Activated CD8-positive, alpha-beta T cell treated with anti-CD3 and anti-CD28 coated beads for 36 hours (primary cell): Measurements from ENCODE around the gene BTG2. TPM values are rescaled to one million over a fixed set of nuclear protein-coding genes. Genes with fewer than 3 reads are reported as not detected.

ENCODE experiments used
- ATAC-seq: fragments of 200-7000 bp; cut with Tn5 transposase; one replicate; pipeline ENCODE4 v1.10.0; 2021; ENCODE audit warnings: mild to moderate bottlenecking, moderate library complexity
- CTCF ChIA-PET: fragments of 350-600 bp; sonication (Branson Sonifier 250); formaldehyde crosslinking; loops from one replicate; lab custom pipeline; 2021; ENCODE audit warnings: antibody characterized with exemption; lab: Charles Lee
- POLR2A ChIA-PET: fragments of 350-600 bp; sonication (Branson Sonifier 250); formaldehyde crosslinking; loops from one replicate; lab custom pipeline; 2021; ENCODE audit warnings: antibody characterized with exemption; lab: Charles Lee
- DNase-seq: peaks from one replicate; pipeline ENCODE4 v3.0.0-alpha.2; 2020
- H3K27ac Mint-ChIP-seq: one replicate; pipeline ENCODE4 v1.8.0; 2021; ENCODE audit warnings: mild to moderate bottlenecking, mixed read lengths
- H3K27me3 Mint-ChIP-seq: one replicate; pipeline ENCODE4 v1.8.0; 2021; ENCODE audit warnings: mixed read lengths
- H3K36me3 Mint-ChIP-seq: one replicate; pipeline ENCODE4 v1.8.0; 2021; ENCODE audit warnings: low read depth, mixed read lengths
- H3K4me1 Mint-ChIP-seq: one replicate; pipeline ENCODE4 v1.8.0; 2021; ENCODE audit warnings: low read depth, mixed read lengths
- H3K4me3 Mint-ChIP-seq: one replicate; pipeline ENCODE4 v1.8.0; 2021; ENCODE audit warnings: mild to moderate bottlenecking, moderate library complexity, mixed read lengths
- H3K9me3 Mint-ChIP-seq: one replicate; pipeline ENCODE4 v1.8.0; 2021; ENCODE audit warnings: mixed read lengths
- intact Hi-C: fragments of 100-400 bp; cut with micrococcal nuclease; formaldehyde crosslinking; loops from one replicate; pipeline ENCODE4 v1.10.0; 2022
- total RNA-seq, 2 experiments: library from RNA; stranded (reverse); gene quantifications; one replicate each; pipeline ENCODE4 v1.2.3, GENCODE V29; 2021
- TF ChIP-seq, protein P1 (sequence below): fragments of 200-600 bp; IDR thresholded peaks from one replicate; pipeline ENCODE4 v1.8.0; 2022; ENCODE audit warnings: antibody characterized with exemption, mild to moderate bottlenecking

BTG2 gene
- total RNA-seq, 2 experiments from 2014 or later, result 115 TPM

DNA sequence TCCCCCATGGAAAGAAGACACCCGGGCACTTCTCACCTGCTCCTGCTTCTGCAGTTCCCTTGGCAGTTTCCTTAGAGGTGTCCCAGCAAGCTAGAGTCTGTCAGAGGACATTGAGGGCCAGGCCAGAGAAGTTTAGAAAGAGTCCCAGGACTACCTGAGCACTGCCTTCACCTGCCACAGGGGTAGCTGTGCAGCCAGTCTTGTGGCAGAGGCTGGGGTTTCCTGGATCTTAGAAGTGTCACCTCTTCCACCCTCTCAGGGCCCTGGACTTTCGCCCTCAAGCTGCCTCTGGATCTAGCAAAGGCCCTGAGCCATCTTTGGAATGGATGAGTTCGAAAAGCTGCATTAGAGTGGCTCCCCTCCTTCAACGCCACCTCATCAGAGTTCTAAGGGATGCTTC, 34.9 kb upstream of the BTG2 start:
- no peaks in the 10 kb centered on the region for H3K27me3 Mint-ChIP-seq
- intact Hi-C loops, result loop anchor here (5.0 kb wide), 1 partner anchor 37 kb away; the partner anchor contains the start of gene BTG2
- H3K4me1 Mint-ChIP-seq, result peaks cover 37% of the 10 kb centered on the region
- no peak overlapping the region for H3K4me3 Mint-ChIP-seq
- POLR2A ChIA-PET, result interaction anchor here (0.9 to 9.6 kb wide), 7 partner anchors 16 to 76 kb away, joined by 3 to 94 read pairs (median 5); partner anchors contain the start of gene BTG2
- no peaks in the 10 kb centered on the region for H3K9me3 Mint-ChIP-seq
- TF ChIP-seq, protein P1, sequence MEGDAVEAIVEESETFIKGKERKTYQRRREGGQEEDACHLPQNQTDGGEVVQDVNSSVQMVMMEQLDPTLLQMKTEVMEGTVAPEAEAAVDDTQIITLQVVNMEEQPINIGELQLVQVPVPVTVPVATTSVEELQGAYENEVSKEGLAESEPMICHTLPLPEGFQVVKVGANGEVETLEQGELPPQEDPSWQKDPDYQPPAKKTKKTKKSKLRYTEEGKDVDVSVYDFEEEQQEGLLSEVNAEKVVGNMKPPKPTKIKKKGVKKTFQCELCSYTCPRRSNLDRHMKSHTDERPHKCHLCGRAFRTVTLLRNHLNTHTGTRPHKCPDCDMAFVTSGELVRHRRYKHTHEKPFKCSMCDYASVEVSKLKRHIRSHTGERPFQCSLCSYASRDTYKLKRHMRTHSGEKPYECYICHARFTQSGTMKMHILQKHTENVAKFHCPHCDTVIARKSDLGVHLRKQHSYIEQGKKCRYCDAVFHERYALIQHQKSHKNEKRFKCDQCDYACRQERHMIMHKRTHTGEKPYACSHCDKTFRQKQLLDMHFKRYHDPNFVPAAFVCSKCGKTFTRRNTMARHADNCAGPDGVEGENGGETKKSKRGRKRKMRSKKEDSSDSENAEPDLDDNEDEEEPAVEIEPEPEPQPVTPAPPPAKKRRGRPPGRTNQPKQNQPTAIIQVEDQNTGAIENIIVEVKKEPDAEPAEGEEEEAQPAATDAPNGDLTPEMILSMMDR, result no peak
- no peak overlapping the region for H3K27ac Mint-ChIP-seq
- H3K36me3 Mint-ChIP-seq, result no peaks in the 10 kb centered on the region
- CTCF ChIA-PET, result interaction anchor here (0.7 to 20.6 kb wide), 12 partner anchors 16 to 423 kb away, joined by 3 to 1114 read pairs (median 40); partner anchors contain the start of genes BTG2 and FMOD
- DNase-seq, result no peak
- ATAC-seq, result no peak

- Mint-ChIP-seq H3K27me3 (no peaks in the 10 kb centered on the region), H3K9me3 (no peaks in the 10 kb centered on the region), H3K27ac (peak overlapping the region; percentile 21), H3K4me1 (peaks cover 41% of the 10 kb centered on the region), H3K4me3 (no peak overlapping the region), H3K36me3 (no peaks in the 10 kb centered on the region)
- intact Hi-C loops, result loop anchor here (5.0 kb wide), 1 partner anchor 36 kb away; the partner anchor contains the start of gene BTG2
- DNase-seq (peak; percentile 87), ATAC-seq (peak; percentile 51)
- CTCF ChIA-PET, result interaction anchor here (0.7 to 20.6 kb wide), 10 partner anchors 15 to 422 kb away, joined by 3 to 1114 read pairs (median 102); partner anchors contain the start of genes BTG2 and FMOD
- TF ChIP-seq, protein P1, result no peak
- POLR2A ChIA-PET, result interaction anchor here (0.9 to 9.6 kb wide), 10 partner anchors 16 to 75 kb away, joined by 3 to 94 read pairs (median 4); partner anchors contain the start of gene BTG2
These were observed 34.1 kb upstream of the BTG2 start for GRCh38 chr1:203271018-203271743.

GRCh38 chr1:203271962-203272632, 33.2 kb upstream of the BTG2 start:
- no peaks in the 10 kb centered on the region for H3K9me3 Mint-ChIP-seq
- ChIA-PET POLR2A (interaction anchor here (1.1 to 9.6 kb wide), 9 partner anchors 14 to 74 kb away, joined by 3 to 94 read pairs (median 5); partner anchors contain the start of gene BTG2), CTCF (interaction anchor here (1.1 to 20.6 kb wide), 7 partner anchors 14 to 255 kb away, joined by 3 to 1114 read pairs (median 237); partner anchors contain the start of genes BTG2 and FMOD)
- no peaks in the 10 kb centered on the region for H3K27me3 Mint-ChIP-seq
- no peak overlapping the region for H3K27ac Mint-ChIP-seq
- TF ChIP-seq, protein P1, result no peak
- DNase-seq, result no peak
- no peaks in the 10 kb centered on the region for H3K36me3 Mint-ChIP-seq
- H3K4me1 Mint-ChIP-seq, result peaks cover 49% of the 10 kb centered on the region
- H3K4me3 Mint-ChIP-seq, result no peak overlapping the region
- intact Hi-C loops, result loop anchor here (5.0 kb wide), 1 partner anchor 35 kb away; the partner anchor contains the start of gene BTG2
- ATAC-seq, result no peak

DNA sequence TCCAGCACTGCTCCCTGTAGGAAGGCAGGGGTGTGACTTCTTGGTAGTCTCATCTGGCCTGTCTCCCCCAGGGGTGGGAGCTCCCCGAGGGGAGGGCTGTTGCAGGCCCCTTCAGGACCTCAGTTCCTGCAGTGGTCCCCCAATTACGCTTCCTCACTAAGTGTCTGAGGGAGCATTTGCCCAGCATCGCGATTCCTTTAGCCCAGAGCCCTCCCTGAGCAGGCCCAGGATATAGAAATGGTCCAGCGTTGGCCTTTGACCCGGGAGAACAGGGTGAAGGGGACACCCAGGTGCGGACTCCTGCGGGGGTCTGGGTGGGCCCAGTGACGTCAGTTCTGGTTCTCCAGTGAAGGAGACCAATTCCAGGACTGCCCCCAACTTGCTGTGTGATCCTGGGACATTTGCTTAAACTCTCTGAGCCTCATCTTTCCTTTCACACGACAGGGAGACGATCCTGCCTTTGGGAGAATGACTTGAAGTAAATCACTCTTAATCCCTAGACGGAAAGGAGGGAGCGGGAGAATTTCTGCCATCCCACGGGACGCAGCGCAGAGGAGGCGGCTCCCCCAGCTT, 32.6 kb upstream of the BTG2 start:
- DNase-seq, result no peak
- peaks cover 54% of the 10 kb centered on the region for H3K4me1 Mint-ChIP-seq
- peak overlapping the region; percentile 77 for H3K4me3 Mint-ChIP-seq
- H3K27ac Mint-ChIP-seq, result peak overlapping the region; percentile 83
- no peaks in the 10 kb centered on the region for H3K27me3 Mint-ChIP-seq
- no peak for ATAC-seq
- CTCF ChIA-PET, result interaction anchor here (0.6 to 20.6 kb wide), 10 partner anchors 13 to 256 kb away, joined by 3 to 1114 read pairs (median 85); partner anchors contain the start of genes BTG2 and FMOD
- no peaks in the 10 kb centered on the region for H3K36me3 Mint-ChIP-seq
- H3K9me3 Mint-ChIP-seq, result no peaks in the 10 kb centered on the region
- intact Hi-C loops, result loop anchor here (1.0 to 5.0 kb wide), 2 partner anchors 35 to 66 kb away; partner anchors contain the start of gene BTG2
- POLR2A ChIA-PET, result interaction anchor here (0.6 to 9.6 kb wide), 8 partner anchors 10 to 61 kb away, joined by 3 to 94 read pairs (median 4); partner anchors contain the start of gene BTG2
- TF ChIP-seq, protein P1, result no peak
